ENCODE data around the gene NBEAL2. TPM values are rescaled to one million over a fixed set of nuclear protein-coding genes. Genes with fewer than 3 reads are reported as not detected.

Gene NBEAL2
- total and polyA plus RNA-seq, 2 of the 4 experiments (the other 2 are of a cell fraction): 2.2 to 12.5 TPM

- WGBS, 2 experiments (ENCODE audit: extremely low coverage in 2 of 2, insufficient read length in 1 of 2): 0% methylated on average over 1 of the region's 2 CpGs; no CpG with 5 or more reads in 1 of the 2 experiments
- CTCF ChIA-PET: interaction anchor here (1.9 kb wide), 1 partner anchor 11 kb away, joined by 5 read pairs; no protein-coding TSS in a partner anchor
- no peak overlapping the region for H3K4me2 ChIP-seq (ENCODE audit: low read depth, low read length)
- peak overlapping the region in 1 of 2 experiments; percentile 36; a peak in 2 of 4 replicates for H4K8ac ChIP-seq (ENCODE audit: low read depth in 2 of 2, low read length in 2 of 2)
- H3K14ac ChIP-seq (replicated peaks; ENCODE audit: low read depth, low read length): 0 out of 2 replicates have a peak overlapping the region, but pooled peaks have one; percentile 82
- no peak overlapping the region for H2BK120ac ChIP-seq (ENCODE audit: low read depth, low read length)
- peaks cover 59% of the 10 kb centered on the region for H3K9me1 ChIP-seq (ENCODE audit: insufficient read depth, low read length)
- no TSS peak for BruUV-seq (replicated peaks)
- H3K4ac ChIP-seq (ENCODE audit: low read depth, low read length): peak overlapping the region; percentile 97; the same call in 1 of the 2 replicates
- peaks cover 19% of the 10 kb centered on the region for H3K36me3 ChIP-seq (ENCODE audit: control insufficient read depth, insufficient read depth, low read length)
- H3K9ac ChIP-seq (ENCODE audit: low read depth, low read length): no peak overlapping the region
- no peaks in the 10 kb centered on the region for H3K9me3 ChIP-seq (ENCODE audit: control insufficient read depth, insufficient read depth, low read length)
- no peak overlapping the region for H3K56ac ChIP-seq (ENCODE audit: extremely low read depth, insufficient read depth, low read length)
- POLR2A ChIA-PET (ENCODE audit: unreplicated experiment): no interaction called here
- peak overlapping the region; percentile 21; the same call in 1 of the 2 replicates for H2BK20ac ChIP-seq (ENCODE audit: low read depth, low read length)
- H4K20me1 ChIP-seq (ENCODE audit: insufficient read depth, low read length): peaks cover 52% of the 10 kb centered on the region
- peaks cover 44 to 97% of the 10 kb centered on the region in 2 experiments for H3K79me1 ChIP-seq (ENCODE audit: low read depth in 1 of 2, low read length in 2 of 2)
- no peak overlapping the region for H4K91ac ChIP-seq (ENCODE audit: insufficient read depth, low read depth, low read length)
- H2BK5ac ChIP-seq (ENCODE audit: low read depth, low read length, poor library complexity, severe bottlenecking): peak overlapping the region; percentile 88
- no peak overlapping the region for H2AK9ac ChIP-seq (replicated peaks; ENCODE audit: low read depth, low read length, poor library complexity)
- peak overlapping the region; percentile 83; the same call in 1 of the 2 replicates for H3K18ac ChIP-seq (ENCODE audit: low read depth, low read length)
- peak overlapping the region; percentile 72; the same call in 1 of the 2 replicates for H4K5ac ChIP-seq (ENCODE audit: low read depth, low read length)
- dilution Hi-C loops (cut with HindIII; ENCODE audit: low sequenced_read_pairs, unreplicated experiment): no loop called here
- DNase-seq (no peak), ATAC-seq (ENCODE audit: low read depth) (no peak)
- in situ Hi-C loops (cut with MboI; ENCODE audit: low sequenced_read_pairs): no loop called here
- H2BK15ac ChIP-seq (ENCODE audit: low read depth, low read length): peak overlapping the region; percentile 90; the same call in 1 of the 3 replicates
- H3K27ac ChIP-seq (ENCODE audit: insufficient read depth, low read length): no peak overlapping the region
- no peak overlapping the region for H3K4me3 ChIP-seq (ENCODE audit: insufficient read depth, low read depth, low read length)
- H3K27me3 ChIP-seq (ENCODE audit: control insufficient read depth, insufficient read depth, low read length): no peaks in the 10 kb centered on the region
- H3K4me1 ChIP-seq (ENCODE audit: control insufficient read depth, insufficient read depth, low read length): peaks cover 56% of the 10 kb centered on the region
- intact Hi-C loops (cut with micrococcal nuclease): loop anchor here (2.0 to 10.0 kb wide), 2 partner anchors 43 to 231 kb away; partner anchors contain the start of genes CCDC12 and SETD2
- H3K23ac ChIP-seq (ENCODE audit: low read depth, low read length): no peak overlapping the region
- no peak overlapping the region for H2AFZ ChIP-seq (replicated peaks; ENCODE audit: low read length, poor library complexity)
- peak overlapping the region; percentile 5; the same call in 1 of the 2 replicates for H2AK5ac ChIP-seq (ENCODE audit: low read depth, low read length)
- TF ChIP-seq RCOR1 (IDR thresholded peaks at IDR 0.05; ENCODE audit: insufficient replicate concordance, low read length): no peak
Measured at GRCh38 chr3:46934072-46934471, 45.4 kb upstream of the NBEAL2 start.
